ENCODE data around the gene SMCP. TPM values are rescaled to one million over a fixed set of nuclear protein-coding genes. Genes with fewer than 3 reads are reported as not detected.

The SMCP gene
- total RNA-seq, 1 donor from 2014 or later = not detected

DNA sequence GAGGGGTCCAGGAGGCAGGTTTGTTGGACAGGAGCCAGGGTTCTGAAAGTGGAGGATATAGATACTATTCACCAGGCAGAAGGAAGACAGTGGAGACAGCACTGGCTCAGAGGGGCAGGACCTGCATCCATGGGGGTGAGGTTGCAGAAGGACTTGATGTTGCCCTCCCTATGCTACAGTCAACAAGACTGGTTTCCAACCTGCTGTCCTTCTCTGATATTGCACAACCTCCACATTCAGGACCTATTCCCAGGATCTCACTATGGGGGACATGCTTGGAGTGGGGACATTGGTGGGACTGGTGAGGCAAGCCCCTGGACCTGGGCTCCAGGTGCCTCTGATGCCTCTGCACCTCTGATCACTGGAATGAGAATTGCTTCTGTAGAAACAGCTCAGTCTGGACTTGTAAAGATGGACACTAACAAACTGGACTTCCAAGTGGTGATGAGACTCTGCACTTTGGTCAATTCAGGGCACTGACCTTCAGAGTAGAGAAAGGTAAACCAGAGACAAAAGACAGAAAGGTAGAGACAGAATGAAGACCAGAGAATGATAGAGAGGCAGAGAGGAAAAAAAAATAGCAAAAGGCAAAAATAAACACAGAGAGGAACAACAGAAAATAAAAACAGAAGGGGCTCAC lies 1.6 kb downstream of the SMCP start:
- Histone ChIP-seq H3K27ac (replicated peaks) (no peak overlapping the region), H3K4me3 (no peak overlapping the region), H3K27me3 (ENCODE audit: low read depth) (no peaks in the 10 kb centered on the region), H3K9me3 (replicated peaks) (no peaks in the 10 kb centered on the region), H3K36me3 (no peaks in the 10 kb centered on the region), H3K4me1 (no peaks in the 10 kb centered on the region)
- TF ChIP-seq, protein P1, sequence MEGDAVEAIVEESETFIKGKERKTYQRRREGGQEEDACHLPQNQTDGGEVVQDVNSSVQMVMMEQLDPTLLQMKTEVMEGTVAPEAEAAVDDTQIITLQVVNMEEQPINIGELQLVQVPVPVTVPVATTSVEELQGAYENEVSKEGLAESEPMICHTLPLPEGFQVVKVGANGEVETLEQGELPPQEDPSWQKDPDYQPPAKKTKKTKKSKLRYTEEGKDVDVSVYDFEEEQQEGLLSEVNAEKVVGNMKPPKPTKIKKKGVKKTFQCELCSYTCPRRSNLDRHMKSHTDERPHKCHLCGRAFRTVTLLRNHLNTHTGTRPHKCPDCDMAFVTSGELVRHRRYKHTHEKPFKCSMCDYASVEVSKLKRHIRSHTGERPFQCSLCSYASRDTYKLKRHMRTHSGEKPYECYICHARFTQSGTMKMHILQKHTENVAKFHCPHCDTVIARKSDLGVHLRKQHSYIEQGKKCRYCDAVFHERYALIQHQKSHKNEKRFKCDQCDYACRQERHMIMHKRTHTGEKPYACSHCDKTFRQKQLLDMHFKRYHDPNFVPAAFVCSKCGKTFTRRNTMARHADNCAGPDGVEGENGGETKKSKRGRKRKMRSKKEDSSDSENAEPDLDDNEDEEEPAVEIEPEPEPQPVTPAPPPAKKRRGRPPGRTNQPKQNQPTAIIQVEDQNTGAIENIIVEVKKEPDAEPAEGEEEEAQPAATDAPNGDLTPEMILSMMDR (IDR thresholded peaks at IDR 0.05; ENCODE audit: borderline replicate concordance) = no peak
- intact Hi-C loops (cut with micrococcal nuclease) = no loop called here
- DNase-seq = no peak

DNA sequence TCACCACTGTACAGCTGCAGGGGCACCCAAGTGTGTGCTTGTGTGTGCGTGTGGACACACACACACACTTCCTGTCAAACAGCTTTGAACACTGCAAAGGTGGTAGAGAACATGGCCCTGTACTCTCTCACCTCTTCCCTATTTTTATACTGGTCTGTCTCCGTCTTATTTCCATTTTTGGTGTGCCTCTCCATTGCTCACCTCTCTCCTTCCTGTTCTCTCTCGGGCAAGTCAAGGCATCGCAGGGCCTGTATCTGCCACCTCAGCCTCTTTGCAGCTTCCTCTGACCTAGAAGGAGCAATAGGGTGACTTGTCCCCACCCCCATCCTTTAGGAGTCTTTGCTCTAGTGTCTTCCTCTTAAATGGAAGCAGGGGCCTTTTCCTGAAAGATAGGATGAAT lies 2.2 kb downstream of the SMCP start:
- Histone ChIP-seq H3K4me1 (no peaks in the 10 kb centered on the region), H3K36me3 (no peaks in the 10 kb centered on the region), H3K4me3 (no peak overlapping the region), H3K27ac (replicated peaks) (no peak overlapping the region), H3K9me3 (replicated peaks) (no peaks in the 10 kb centered on the region), H3K27me3 (ENCODE audit: low read depth) (no peaks in the 10 kb centered on the region)
- DNase-seq = no peak
- TF ChIP-seq, protein P1 (IDR thresholded peaks at IDR 0.05; ENCODE audit: borderline replicate concordance) = no peak
- intact Hi-C loops (cut with micrococcal nuclease) = no loop called here

DNA sequence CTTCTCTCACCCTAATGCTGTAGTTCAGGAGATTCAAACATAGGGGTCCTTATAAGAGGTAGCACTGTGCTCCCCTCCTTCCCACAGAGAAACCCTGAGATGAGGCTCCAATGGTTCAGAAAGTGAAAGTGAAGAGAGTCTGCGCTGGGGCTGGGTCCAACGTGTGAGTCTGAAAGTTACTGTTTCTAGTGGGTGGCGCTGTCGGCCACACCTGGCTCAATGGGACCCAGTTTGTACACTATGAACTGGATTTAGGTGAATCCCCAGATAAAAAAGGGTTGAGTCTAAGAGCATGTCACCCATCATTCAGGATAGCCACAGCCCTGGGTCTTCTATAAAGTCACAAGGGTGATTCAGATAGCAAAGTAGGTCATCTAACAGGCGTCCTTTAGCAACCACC lies 2.8 kb downstream of the SMCP start:
- intact Hi-C loops (cut with micrococcal nuclease) = no loop called here
- no peak for DNase-seq

GRCh38 chr1:152884085-152884484 lies 6.0 kb downstream of the SMCP start:
- Histone ChIP-seq H3K27me3 (ENCODE audit: low read depth) (no peaks in the 10 kb centered on the region), H3K9me3 (replicated peaks) (no peaks in the 10 kb centered on the region), H3K27ac (replicated peaks) (no peak overlapping the region), H3K4me3 (no peak overlapping the region), H3K36me3 (no peaks in the 10 kb centered on the region), H3K4me1 (no peaks in the 10 kb centered on the region)
- TF ChIP-seq, protein P1 (IDR thresholded peaks at IDR 0.05; ENCODE audit: borderline replicate concordance) = no peak
- DNase-seq = no peak
- intact Hi-C loops (cut with micrococcal nuclease) = no loop called here

More for the DNA sequence above, 2.8 kb downstream of the SMCP start:
- Histone ChIP-seq H3K4me3 (no peak overlapping the region), H3K27ac (replicated peaks) (no peak overlapping the region), H3K9me3 (replicated peaks) (no peaks in the 10 kb centered on the region), H3K4me1 (no peaks in the 10 kb centered on the region), H3K36me3 (no peaks in the 10 kb centered on the region), H3K27me3 (ENCODE audit: low read depth) (no peaks in the 10 kb centered on the region)
- TF ChIP-seq, protein P1 (IDR thresholded peaks at IDR 0.05; ENCODE audit: borderline replicate concordance) = no peak

- H3K9me3 ChIP-seq (replicated peaks) = peaks cover 2% of the 10 kb centered on the region
- TF ChIP-seq, protein P1 (IDR thresholded peaks at IDR 0.05; ENCODE audit: borderline replicate concordance) = no peak
- no peak overlapping the region for H3K4me3 ChIP-seq
- no peak for DNase-seq
- intact Hi-C loops (cut with micrococcal nuclease) = no loop called here
- no peaks in the 10 kb centered on the region for H3K4me1 ChIP-seq
- no peak overlapping the region for H3K27ac ChIP-seq (replicated peaks)
- H3K27me3 ChIP-seq (ENCODE audit: low read depth) = no peaks in the 10 kb centered on the region
- no peaks in the 10 kb centered on the region for H3K36me3 ChIP-seq
These were observed 6.4 kb downstream of the SMCP start for GRCh38 chr1:152884506-152884905.

Measured in left ventricle myocardium inferior (tissue), 1 donor.